HPDE6-E6E7 (cell line): Measurements from ENCODE around the gene KLHL17.
"Not testable (repeated sequence)": the region's sequence is repeated elsewhere in the genome, so short reads cannot be mapped to it uniquely, and the experiment has no call there.

Experiments
- DNase-seq: peaks from one replicate; pipeline ENCODE4 v3.0.0; 2011; ENCODE audit warnings: missing footprints; ENCODE audit errors: extremely low spot score

Gene KLHL17

DNA sequence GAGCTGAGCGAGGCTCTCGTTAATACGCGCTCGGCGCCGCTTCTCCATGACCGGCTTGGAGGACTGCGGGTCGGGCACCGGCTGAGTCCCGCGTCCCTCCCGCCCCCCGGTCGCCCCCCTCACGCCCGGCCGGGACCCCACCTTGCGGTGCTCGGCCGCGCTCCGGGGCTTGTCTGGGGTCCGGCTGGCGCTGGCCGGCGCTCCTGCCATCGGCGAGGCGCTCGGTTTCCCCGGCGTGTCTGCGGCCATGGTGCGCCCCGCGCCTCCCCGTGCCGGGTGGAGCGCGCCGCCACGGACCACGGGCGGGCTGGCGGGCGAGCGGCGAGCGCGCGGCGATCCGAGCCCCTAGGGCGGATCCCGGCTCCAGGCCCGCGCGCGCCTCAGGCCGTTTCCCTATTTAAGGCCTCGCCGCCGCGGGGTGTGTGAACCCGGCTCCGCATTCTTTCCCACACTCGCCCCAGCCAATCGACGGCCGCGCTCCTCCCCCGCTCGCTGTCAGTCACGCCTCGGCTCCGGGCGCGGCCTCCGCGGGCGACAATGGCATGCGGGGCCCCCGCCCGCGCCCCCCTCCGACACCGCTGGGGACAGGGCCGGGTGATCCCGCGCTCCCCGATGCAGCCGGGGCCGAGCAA lies 39.5 kb downstream of the KLHL17 start, which contains the start of gene HES4:
TSS of gene HES4 (minus strand) at position 373 of the 632 bp plus-strand sequence. CDS start at position 249, 124 bp downstream.
- no peak for DNase-seq

GRCh38 chr1:1000357-1001056 lies 40.1 kb downstream of the KLHL17 start:
- DNase-seq: no peak

DNA sequence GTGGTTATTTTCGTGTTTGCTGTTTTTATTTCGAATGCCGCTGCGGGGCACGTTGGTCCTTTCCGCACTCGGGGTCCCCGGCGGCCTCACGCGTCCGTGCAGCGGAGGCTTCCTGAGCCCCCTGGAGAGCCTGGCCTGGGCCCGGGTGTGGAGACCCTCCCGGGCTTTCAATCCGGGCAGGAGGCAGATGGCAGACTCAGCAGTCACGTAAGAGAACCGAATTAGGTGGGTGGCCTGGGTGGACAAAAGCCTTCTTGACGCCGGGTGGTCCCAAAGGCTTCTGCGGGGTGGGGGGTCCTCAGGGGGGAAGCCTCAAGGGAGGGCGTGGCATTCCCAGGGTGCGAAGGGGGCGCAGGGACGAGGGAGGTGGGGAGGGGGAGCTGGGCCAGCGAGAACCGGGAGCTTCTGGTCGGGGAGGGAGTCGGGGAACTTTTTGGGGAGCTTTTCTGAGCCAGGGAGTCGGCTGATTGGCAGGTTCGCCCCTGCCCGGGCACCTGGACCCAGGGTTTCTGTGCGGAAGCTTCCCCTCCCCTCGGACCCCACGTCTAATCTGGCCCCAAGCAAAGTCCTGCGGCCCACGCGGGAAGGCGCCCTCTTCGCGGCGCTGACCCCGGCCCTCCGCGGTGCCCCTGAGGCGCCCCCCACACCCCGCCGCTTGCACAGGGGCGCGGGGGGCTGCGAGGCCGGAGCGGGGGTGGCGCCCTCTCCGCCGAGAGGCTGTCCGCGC lies 40.8 kb downstream of the KLHL17 start:
- no peak for DNase-seq

GRCh38 chr1:1003618-1004419 lies 43.4 kb downstream of the KLHL17 start:
- DNase-seq: no peak

- DNase-seq: no peak
These were observed 44.0 kb downstream of the KLHL17 start for GRCh38 chr1:1004420-1004779.

GRCh38 chr1:1004780-1005697 lies 44.7 kb downstream of the KLHL17 start:
- no peak for DNase-seq

GRCh38 chr1:1005774-1006304 lies 45.5 kb downstream of the KLHL17 start:
- DNase-seq: no peak

DNA sequence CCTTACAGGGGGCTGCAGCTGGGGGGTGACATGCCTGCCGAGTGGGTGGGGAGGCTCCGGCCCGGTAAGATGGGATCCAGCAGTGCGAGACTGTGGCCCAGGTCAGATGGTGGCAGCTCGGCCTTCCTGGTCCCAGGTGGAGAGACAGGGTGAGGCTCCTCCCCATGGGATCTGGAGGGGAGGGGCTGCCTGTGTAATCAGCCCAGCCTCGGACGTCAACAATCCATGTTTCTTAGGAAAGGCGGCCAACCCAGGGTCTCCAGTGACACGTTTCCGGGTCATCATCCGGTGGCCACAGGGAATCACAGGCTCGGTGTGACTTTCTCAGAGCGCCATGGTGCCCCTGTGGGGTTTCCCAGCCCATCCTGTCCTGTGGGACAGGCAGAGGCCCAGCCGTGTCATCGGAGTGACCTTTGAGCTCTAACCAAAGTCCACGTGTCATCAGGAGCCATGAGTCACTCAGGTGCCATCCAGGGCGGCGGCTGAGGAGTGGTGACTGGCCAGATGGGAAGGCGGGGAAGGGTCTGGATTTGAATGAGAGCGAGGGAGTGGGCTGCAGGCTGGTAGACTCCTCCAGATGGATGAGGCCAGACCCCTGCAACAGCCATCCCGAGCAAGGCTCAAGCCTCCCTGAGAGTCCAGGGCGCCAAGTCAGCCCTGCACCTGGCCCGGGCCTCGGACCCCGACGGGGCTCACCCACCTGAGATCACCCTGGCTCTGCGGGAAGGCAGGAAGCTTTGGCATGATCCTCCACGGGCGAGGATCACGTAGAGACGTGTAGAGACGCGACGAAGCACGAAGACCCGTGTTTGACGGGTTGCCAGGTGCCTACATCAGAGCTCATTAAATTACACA lies 46.1 kb downstream of the KLHL17 start:
- no peak for DNase-seq

DNA sequence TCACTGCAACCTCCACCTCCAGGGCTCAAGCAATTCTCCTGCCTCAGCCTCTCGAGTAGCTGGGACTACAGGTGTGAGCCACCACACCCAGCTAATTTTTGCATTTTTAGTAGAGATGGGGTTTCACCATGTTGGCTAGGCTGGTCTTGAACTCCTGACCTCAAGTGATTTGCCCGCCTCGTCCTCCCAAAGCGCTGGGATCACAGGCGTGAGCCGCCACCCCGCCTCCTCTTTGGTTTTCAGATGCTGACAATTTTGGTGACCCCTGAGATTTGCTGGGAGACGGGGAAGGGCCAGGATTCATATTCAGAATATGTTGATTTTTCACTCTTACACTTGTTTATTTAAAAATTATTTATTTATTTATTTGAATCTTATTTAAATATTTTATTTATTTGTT lies 49.7 kb downstream of the KLHL17 start:
- not testable (repeated sequence) for DNase-seq

DNA sequence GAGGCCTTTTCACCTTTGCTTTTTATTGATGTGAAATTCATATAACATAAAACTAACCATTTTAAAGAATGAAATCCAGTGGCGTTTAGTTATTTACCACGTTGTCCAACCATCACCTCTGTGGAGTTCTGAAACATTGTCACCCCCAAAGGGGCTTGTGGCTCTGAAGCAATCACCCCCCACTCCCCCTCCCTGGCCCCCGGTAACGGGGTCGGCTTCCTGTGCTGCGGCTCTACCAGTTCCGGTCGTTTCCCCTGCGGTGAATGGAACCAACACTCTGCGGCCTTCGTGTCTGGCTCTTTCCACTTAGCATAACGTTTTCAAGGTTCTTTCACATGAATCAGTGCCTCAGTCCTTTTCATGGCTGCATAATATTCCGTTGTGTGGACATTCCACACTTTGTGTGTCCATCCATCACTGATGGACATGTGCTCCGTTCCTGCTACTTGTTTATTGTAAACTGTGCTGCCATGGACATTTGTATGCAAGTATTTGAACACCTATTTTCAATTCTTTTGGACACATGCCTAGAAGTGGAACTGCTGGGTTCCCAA lies 51.1 kb downstream of the KLHL17 start:
- DNase-seq: no peak

- not testable (repeated sequence) for DNase-seq
These were observed 52.3 kb downstream of the KLHL17 start for GRCh38 chr1:1012736-1013104.

DNA sequence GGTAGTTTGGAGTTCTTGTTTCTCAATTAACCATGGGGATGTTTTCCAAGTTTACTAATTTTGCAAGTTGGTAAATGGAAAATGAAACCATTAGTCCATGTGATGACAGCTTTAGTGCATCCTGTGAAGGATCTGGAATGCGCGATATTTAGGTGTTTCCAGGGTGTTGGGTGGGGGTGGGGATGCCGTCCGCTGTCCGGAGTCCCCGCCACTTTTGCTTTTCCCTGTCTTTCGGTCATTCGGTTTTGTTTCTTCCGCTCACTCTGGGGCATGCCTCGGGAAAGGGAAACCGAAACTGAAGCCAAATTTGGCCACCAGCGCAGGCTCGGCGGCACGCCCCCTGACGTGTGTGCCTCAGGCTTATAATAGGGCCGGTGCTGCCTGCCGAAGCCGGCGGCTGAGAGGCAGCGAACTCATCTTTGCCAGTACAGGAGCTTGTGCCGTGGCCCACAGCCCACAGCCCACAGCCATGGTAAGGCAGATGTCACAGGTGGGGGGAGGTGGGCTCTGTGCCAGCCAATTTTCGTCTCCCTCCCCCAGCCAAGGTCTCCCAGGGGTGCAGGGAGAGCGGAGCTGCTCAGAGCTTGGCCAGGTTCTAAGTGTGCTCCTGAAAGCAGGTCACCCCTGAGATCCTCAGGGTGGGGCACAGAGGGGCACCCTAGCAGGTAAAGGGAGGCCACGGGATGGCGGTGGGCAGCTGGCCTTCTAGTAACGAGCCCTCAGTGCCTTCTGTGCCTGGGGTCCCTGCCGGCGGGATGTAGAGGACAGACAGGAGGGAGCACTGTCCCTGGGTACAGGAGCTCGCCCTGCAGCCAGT lies 52.9 kb downstream of the KLHL17 start, which contains the start of gene ISG15:
TSS of gene ISG15 (plus strand) at position 393 of the 817 bp plus-strand sequence. CDS start at position 470, 77 bp downstream.
- DNase-seq: no peak

- no peak for DNase-seq
These were observed 53.7 kb downstream of the KLHL17 start for GRCh38 chr1:1013922-1014648.

DNA sequence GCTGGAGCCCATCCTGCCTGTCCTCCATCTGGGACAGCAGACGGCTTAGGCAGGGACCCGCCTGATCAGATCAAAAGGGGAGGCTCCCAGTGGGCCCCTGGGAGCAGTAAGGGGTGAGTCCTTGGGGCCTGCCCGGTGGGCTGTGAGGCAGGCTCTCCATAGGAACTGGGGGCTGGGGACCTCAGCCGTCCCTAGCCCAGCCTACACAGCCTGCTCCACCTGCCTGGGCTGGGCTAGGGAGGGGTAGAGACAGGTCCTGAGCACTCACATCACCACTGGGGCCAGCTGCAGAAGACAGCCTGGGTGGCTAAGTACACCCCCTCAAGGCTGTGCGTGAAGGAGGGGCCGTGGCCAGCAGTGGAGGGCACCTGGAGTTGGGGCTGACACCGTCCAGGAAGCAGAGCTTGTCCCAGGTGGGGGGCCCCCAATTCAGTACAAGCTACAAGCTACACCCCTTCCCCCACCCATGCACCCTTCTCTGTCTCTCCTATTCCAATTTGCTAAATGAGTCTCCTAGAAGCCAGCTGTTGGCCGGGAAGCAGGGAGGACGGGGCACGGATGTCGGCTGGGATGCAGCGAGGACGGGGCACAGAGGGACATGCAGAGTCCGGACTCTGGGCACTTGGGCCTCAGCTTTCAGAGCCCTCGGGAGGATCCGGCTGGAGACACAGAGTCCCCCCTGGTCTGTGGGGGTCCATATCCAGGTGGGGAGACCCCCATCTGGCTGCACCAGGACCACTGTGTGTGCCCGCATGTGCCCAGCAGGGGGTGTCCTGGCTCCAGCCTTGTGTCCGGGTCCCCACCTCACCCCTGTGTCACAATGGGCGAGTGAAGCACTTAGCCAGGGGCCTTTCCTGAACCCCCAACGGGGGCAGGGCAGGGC lies 54.7 kb downstream of the KLHL17 start:
- DNase-seq: no peak
